A549 treated with AZD9567 at 1 μM for 4 hours (cell line): ENCODE measurements around the gene RNF167. TPM values are rescaled to one million over a fixed set of nuclear protein-coding genes. Genes with fewer than 3 reads are reported as not detected.

Experiments used
- total RNA-seq: library from RNA; stranded (reverse); fragments of 200-300 nt; extraction: Qiagen RNA extraction; gene quantifications from 5 replicates; pipeline ENCODE4 v1.2.3, GENCODE V29; 2022; ENCODE audit not compliant: insufficient read depth

RNF167 gene
- total RNA-seq: 92.1 to 135 TPM (median 115 TPM) in 5 replicates

GRCh38 chr17:4939796-4940554 lies at the start of gene RNF167, which contains the start of gene SLC25A11:
TSS of gene RNF167 (plus strand) at chr17:4940268. CDS start at chr17:4940910, 642 bp downstream.
TSS of gene SLC25A11 (minus strand) at chr17:4940046. CDS start at chr17:4939910, 136 bp downstream.

GRCh38 chr17:4899341-4900230 lies 40.5 kb upstream of the RNF167 start, which contains the start of gene C17orf107:
TSS of gene C17orf107 (plus strand) at chr17:4899536. CDS start at chr17:4899763, 227 bp downstream.

GRCh38 chr17:4903051-4903818 lies 36.8 kb upstream of the RNF167 start, which contains the start of gene CHRNE:
TSS of gene CHRNE (minus strand) at chr17:4903098. CDS start at chr17:4903063, 35 bp downstream.

GRCh38 chr17:4931963-4932362 lies 8.1 kb upstream of the RNF167 start, which contains the start of gene GP1BA:
TSS of gene GP1BA (plus strand) at chr17:4932277. CDS start at chr17:4932605, 328 bp downstream.

GRCh38 chr17:4948166-4948930 lies 8.3 kb downstream of the RNF167 start, which contains the start of gene PFN1:
TSS of gene PFN1 (minus strand) at chr17:4948530. CDS start at chr17:4948394, 136 bp downstream.

GRCh38 chr17:4950746-4951204 lies 10.7 kb downstream of the RNF167 start, which contains the start of gene ENO3:
TSS of gene ENO3 (plus strand) at chr17:4951119. CDS start at chr17:4951830, 711 bp downstream.

GRCh38 chr17:4967539-4968485 lies 27.7 kb downstream of the RNF167 start, which contains the start of gene SPAG7:
TSS of gene SPAG7 (minus strand) at chr17:4967817. CDS start at chr17:4967804, 13 bp downstream.

GRCh38 chr17:4986951-4987766 lies 47.1 kb downstream of the RNF167 start, which contains the start of gene CAMTA2:
TSS of gene CAMTA2 (minus strand) at chr17:4987675. CDS start at chr17:4986222, 1,453 bp downstream.

Other genes with a start within 250 kb of the RNF167 start
- 66.9 to 82.2 TPM (median 76.2 TPM) in 5 replicates for gene PELP1, start 236.1 kb upstream of the RNF167 start, total RNA-seq
- 37.0 to 64.2 TPM (median 54.1 TPM) in 5 replicates for gene ARRB2, start 229.6 kb upstream of the RNF167 start, total RNA-seq
- 41.9 to 56.7 TPM (median 44.4 TPM) in 5 replicates for gene MED11, start 208.8 kb upstream of the RNF167 start, total RNA-seq
- 0.38 to 0.73 TPM (median 0.53 TPM) in 4 of 5 replicates, not detected in the other for gene ZMYND15, start 200.4 kb upstream of the RNF167 start, total RNA-seq
- gene CXCL16, start 200.3 kb upstream of the RNF167 start, total RNA-seq: 10.4 to 19.0 TPM (median 15.7 TPM) in 5 replicates
- 0.58 to 0.88 TPM (median 0.65 TPM) in 4 of 5 replicates, not detected in the other for gene TM4SF5, start 168.4 kb upstream of the RNF167 start, total RNA-seq
- 0.85 to 1.4 TPM (median 0.92 TPM) in 4 of 5 replicates, not detected in the other for gene VMO1, start 153.9 kb upstream of the RNF167 start, total RNA-seq
- 0.13 TPM in 1 of 5 replicates, not detected in the others for gene GLTPD2, start 151.3 kb upstream of the RNF167 start, total RNA-seq
- 404 to 505 TPM (median 496 TPM) in 5 replicates for gene PSMB6, start 144.1 kb upstream of the RNF167 start, total RNA-seq
- gene PLD2, start 133.1 kb upstream of the RNF167 start, total RNA-seq: 16.4 to 29.9 TPM (median 27.4 TPM) in 5 replicates
- 43.4 to 60.9 TPM (median 59.8 TPM) in 5 replicates for gene MINK1, start 106.9 kb upstream of the RNF167 start, total RNA-seq
- gene C17orf107, start 40.7 kb upstream of the RNF167 start, total RNA-seq: 0.33 to 0.38 TPM (median 0.34 TPM) in 4 of 5 replicates, not detected in the other
- gene CHRNE, start 37.2 kb upstream of the RNF167 start, total RNA-seq: 0.08 to 0.17 TPM (median 0.09 TPM) in 4 of 5 replicates, not detected in the other
- gene GP1BA, start 8.0 kb upstream of the RNF167 start, total RNA-seq: not detected in 5 replicates
- gene SLC25A11, start 222 bp upstream of the RNF167 start, total RNA-seq: 64.9 to 73.6 TPM (median 71.0 TPM) in 5 replicates
- 1,940 to 2,758 TPM (median 2,664 TPM) in 5 replicates for gene PFN1, start 8.3 kb downstream of the RNF167 start, total RNA-seq
- gene ENO3, start 10.9 kb downstream of the RNF167 start, total RNA-seq: 28.4 to 52.6 TPM (median 44.9 TPM) in 5 replicates
- 61.2 to 77.6 TPM (median 74.1 TPM) in 5 replicates for gene SPAG7, start 27.5 kb downstream of the RNF167 start, total RNA-seq
- gene CAMTA2, start 47.4 kb downstream of the RNF167 start, total RNA-seq: 25.4 to 37.2 TPM (median 33.9 TPM) in 5 replicates
- gene INCA1, start 57.3 kb downstream of the RNF167 start, total RNA-seq: 1.5 to 2.0 TPM (median 1.8 TPM) in 4 of 5 replicates, not detected in the other
- 97.3 to 167 TPM (median 112 TPM) in 5 replicates for gene KIF1C, start 57.7 kb downstream of the RNF167 start, total RNA-seq
- 0.55 to 0.80 TPM (median 0.69 TPM) in 4 of 5 replicates, not detected in the other for gene SLC52A1, start 95.2 kb downstream of the RNF167 start, total RNA-seq
- gene ZFP3, start 138.2 kb downstream of the RNF167 start, total RNA-seq: 0.85 to 1.8 TPM (median 1.1 TPM) in 5 replicates
- 3.3 to 10.3 TPM (median 4.1 TPM) in 5 replicates for gene ZNF232, start 171.6 kb downstream of the RNF167 start, total RNA-seq
- gene USP6, start 175.8 kb downstream of the RNF167 start, total RNA-seq: 0.01 to 0.05 TPM (median 0.03 TPM) in 4 of 5 replicates, not detected in the other